HG03558 (cell line): ENCODE data around the gene GNB4.

Experiments used
- ATAC-seq: cut with Tn5 transposase; IDR thresholded peaks from one replicate; pipeline ENCODE4 v1.9.1; 2021; ENCODE audit warnings: moderate number of reproducible peaks; ENCODE audit not compliant: unreplicated experiment; ENCODE audit errors: extremely low read depth

Gene GNB4

GRCh38 chr3:179451265-179452175, at the start of gene GNB4:
Gene GNB4, minus strand, starts transcription at chr3:179451470. Its CDS starts 25,270 bp downstream, at chr3:179426200.
- ATAC-seq, result peak; percentile 74

GRCh38 chr3:179495483-179495882, 44.2 kb upstream of the GNB4 start:
- ATAC-seq, result no peak

- ATAC-seq, result no peak
Measured at GRCh38 chr3:179493260-179493659, 42.0 kb upstream of the GNB4 start.

GRCh38 chr3:179488213-179488612, 36.9 kb upstream of the GNB4 start:
- ATAC-seq, result no peak

GRCh38 chr3:179486806-179487205, 35.5 kb upstream of the GNB4 start:
- ATAC-seq, result no peak

- no peak for ATAC-seq
Measured at GRCh38 chr3:179482857-179483256, 31.6 kb upstream of the GNB4 start.

GRCh38 chr3:179476215-179476614, 24.9 kb upstream of the GNB4 start:
- no peak for ATAC-seq

- no peak for ATAC-seq
Measured at GRCh38 chr3:179474480-179474879, 23.2 kb upstream of the GNB4 start.

- no peak for ATAC-seq
Measured at GRCh38 chr3:179473565-179473964, 22.3 kb upstream of the GNB4 start.

GRCh38 chr3:179464323-179465092, 13.2 kb upstream of the GNB4 start:
- ATAC-seq, result peak; percentile 65

- ATAC-seq, result no peak
Measured at GRCh38 chr3:179463319-179463718, 12.0 kb upstream of the GNB4 start.

- no peak for ATAC-seq
Measured at GRCh38 chr3:179460260-179460659, 9.0 kb upstream of the GNB4 start.

- no peak for ATAC-seq
Measured at GRCh38 chr3:179455954-179456353, 4.7 kb upstream of the GNB4 start.

GRCh38 chr3:179454887-179455286, 3.6 kb upstream of the GNB4 start:
- no peak for ATAC-seq

- ATAC-seq, result no peak
Measured at GRCh38 chr3:179453967-179454366, 2.7 kb upstream of the GNB4 start.

- ATAC-seq, result no peak
Measured at GRCh38 chr3:179452872-179453271, 1.6 kb upstream of the GNB4 start.

- no peak for ATAC-seq
Measured at GRCh38 chr3:179452176-179452564, 900 bp upstream of the GNB4 start.

GRCh38 chr3:179450901-179451264, 387 bp downstream of the GNB4 start:
- peak; percentile 26 for ATAC-seq

GRCh38 chr3:179450261-179450701, 989 bp downstream of the GNB4 start:
- ATAC-seq, result no peak

- ATAC-seq, result no peak
Measured at GRCh38 chr3:179449636-179450035, 1.6 kb downstream of the GNB4 start.

- ATAC-seq, result no peak
Measured at GRCh38 chr3:179447251-179447650, 4.0 kb downstream of the GNB4 start.
